Measurements from ENCODE around the gene POLR3GL.

DNA sequence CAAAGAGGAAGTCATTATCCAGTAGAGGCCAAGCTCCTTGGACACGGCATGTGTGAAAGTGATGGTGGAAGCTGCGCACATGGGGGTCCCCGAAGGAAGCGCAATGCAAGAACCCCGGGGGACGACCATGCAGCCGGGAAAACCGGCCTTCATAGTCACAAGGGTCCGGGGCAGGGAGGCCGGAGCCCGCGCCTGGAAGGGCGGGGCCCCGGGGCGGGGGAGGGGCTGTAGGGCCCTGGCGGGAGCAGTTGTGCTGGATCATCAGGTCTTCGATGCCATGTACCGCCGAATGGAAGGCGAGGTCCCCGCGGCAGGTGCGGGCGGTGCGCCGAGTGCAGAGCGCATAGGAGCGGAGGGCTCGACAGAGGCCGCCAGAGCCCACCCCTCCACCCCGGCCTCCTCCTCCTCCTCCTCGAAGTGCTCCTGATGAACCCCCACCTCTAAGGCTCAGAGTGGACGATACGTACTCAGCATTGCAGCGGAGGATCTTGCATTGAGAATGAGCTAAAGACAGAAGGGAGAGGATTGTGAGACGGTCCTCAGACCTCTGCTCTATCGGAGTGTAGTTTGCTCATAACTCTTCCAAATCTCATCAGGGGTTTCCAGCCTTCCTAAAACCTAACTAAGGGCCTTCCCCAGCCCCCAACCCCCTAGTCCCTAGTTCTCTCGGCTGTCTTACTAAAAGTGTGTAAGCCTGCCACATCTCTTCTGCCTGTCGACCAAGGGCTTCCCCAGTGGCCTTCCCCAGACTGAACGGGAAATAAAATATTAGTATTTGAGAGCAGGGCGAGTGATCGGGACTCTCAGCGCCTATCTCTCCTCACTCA lies 55.0 kb downstream of the POLR3GL start:
- TF ChIP-seq, protein P1, sequence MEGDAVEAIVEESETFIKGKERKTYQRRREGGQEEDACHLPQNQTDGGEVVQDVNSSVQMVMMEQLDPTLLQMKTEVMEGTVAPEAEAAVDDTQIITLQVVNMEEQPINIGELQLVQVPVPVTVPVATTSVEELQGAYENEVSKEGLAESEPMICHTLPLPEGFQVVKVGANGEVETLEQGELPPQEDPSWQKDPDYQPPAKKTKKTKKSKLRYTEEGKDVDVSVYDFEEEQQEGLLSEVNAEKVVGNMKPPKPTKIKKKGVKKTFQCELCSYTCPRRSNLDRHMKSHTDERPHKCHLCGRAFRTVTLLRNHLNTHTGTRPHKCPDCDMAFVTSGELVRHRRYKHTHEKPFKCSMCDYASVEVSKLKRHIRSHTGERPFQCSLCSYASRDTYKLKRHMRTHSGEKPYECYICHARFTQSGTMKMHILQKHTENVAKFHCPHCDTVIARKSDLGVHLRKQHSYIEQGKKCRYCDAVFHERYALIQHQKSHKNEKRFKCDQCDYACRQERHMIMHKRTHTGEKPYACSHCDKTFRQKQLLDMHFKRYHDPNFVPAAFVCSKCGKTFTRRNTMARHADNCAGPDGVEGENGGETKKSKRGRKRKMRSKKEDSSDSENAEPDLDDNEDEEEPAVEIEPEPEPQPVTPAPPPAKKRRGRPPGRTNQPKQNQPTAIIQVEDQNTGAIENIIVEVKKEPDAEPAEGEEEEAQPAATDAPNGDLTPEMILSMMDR (IDR thresholded peaks at IDR 0.05; ENCODE audit: low read depth, low read length) = no peak
- TF ChIP-seq POLR2A (IDR thresholded peaks at IDR 0.05; ENCODE audit: extremely low read depth, insufficient read length) = no peak
- no peak for TF ChIP-seq MYC (IDR thresholded peaks at IDR 0.05; ENCODE audit: low read depth, low read length)
- TF ChIP-seq, protein P2, sequence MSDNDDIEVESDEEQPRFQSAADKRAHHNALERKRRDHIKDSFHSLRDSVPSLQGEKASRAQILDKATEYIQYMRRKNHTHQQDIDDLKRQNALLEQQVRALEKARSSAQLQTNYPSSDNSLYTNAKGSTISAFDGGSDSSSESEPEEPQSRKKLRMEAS (IDR thresholded peaks at IDR 0.05; ENCODE audit: low read depth, low read length) = no peak
